ENCODE results near the gene CBARP.
"Not testable (repeated sequence)": the region's sequence is repeated elsewhere in the genome, so short reads cannot be mapped to it uniquely, and the experiment has no call there.

The CBARP gene

GRCh38 chr19:1252221-1252820 lies 14.5 kb upstream of the CBARP start:
- DNase-seq: peak; percentile 78

- no peak for DNase-seq
These were observed 13.8 kb upstream of the CBARP start for GRCh38 chr19:1251330-1252220.

- no peak for DNase-seq
These were observed 12.8 kb upstream of the CBARP start for GRCh38 chr19:1250437-1251260.

- no peak for DNase-seq
These were observed 12.2 kb upstream of the CBARP start for GRCh38 chr19:1249990-1250436.

GRCh38 chr19:1249298-1249989 lies 11.6 kb upstream of the CBARP start:
- DNase-seq: peak; percentile 95

- DNase-seq: peak; percentile 93
These were observed 11.0 kb upstream of the CBARP start for GRCh38 chr19:1248786-1249297.

GRCh38 chr19:1248139-1248785 lies 10.5 kb upstream of the CBARP start, which contains the start of gene MIDN:
TSS of gene MIDN (plus strand) at chr19:1248583. CDS start at chr19:1250297, 1,714 bp downstream.
- peak; percentile 90 for DNase-seq

GRCh38 chr19:1247748-1248138 lies 9.9 kb upstream of the CBARP start:
- DNase-seq: no peak

- DNase-seq: not testable (repeated sequence)
These were observed 8.7 kb upstream of the CBARP start for GRCh38 chr19:1246265-1247087.

- DNase-seq: no peak
These were observed 7.9 kb upstream of the CBARP start for GRCh38 chr19:1245494-1246264.

- DNase-seq: no peak
These were observed 7.1 kb upstream of the CBARP start for GRCh38 chr19:1244693-1245451.

- DNase-seq: peak; percentile 99
These were observed 6.2 kb upstream of the CBARP start for GRCh38 chr19:1243768-1244692.

GRCh38 chr19:1241417-1242095 lies 3.8 kb upstream of the CBARP start, which contains the start of gene ATP5F1D:
TSS of gene ATP5F1D (plus strand) at chr19:1241751. CDS start at chr19:1241851, 100 bp downstream.
- peak; percentile 99 for DNase-seq

GRCh38 chr19:1240925-1241324 lies 3.1 kb upstream of the CBARP start:
- DNase-seq: no peak

- peak; percentile 100 for DNase-seq
These were observed 2.3 kb upstream of the CBARP start for GRCh38 chr19:1239796-1240737.

- DNase-seq: no peak
These were observed 1.6 kb upstream of the CBARP start for GRCh38 chr19:1239420-1239795.
